H9 (cell line): Measurements from ENCODE around the gene SHPK. TPM values are rescaled to one million over a fixed set of nuclear protein-coding genes. Genes with fewer than 3 reads are reported as not detected.
A peak's percentile ranks its signal among the peaks of the same experiment; 100 is the strongest.

Experiments
- DNase-seq: peaks from one replicate; pipeline ENCODE4 v3.0.0-alpha.2; 2017
- H2AFZ ChIP-seq: one replicate; pipeline ENCODE4 v1.6.1; 2013; ENCODE audit warnings: mild to moderate bottlenecking, low read length, control low read depth, moderate library complexity
- H2AK5ac ChIP-seq: 2 replicates; pipeline ENCODE4 v1.6.1; 2013; ENCODE audit warnings: low read length, control low read depth, mixed read lengths; ENCODE audit not compliant: insufficient read length
- H2BK120ac ChIP-seq: one replicate; pipeline ENCODE4 v1.6.1; 2013; ENCODE audit warnings: low read depth, mild to moderate bottlenecking, low read length, control low read depth, inconsistent platforms; ENCODE audit not compliant: poor library complexity, severe bottlenecking
- H2BK12ac ChIP-seq: 2 replicates; pipeline ENCODE4 v1.6.1; 2013; ENCODE audit warnings: low read length, control low read depth, mixed read lengths, low read depth; ENCODE audit not compliant: insufficient read length
- H2BK15ac ChIP-seq: 2 replicates; pipeline ENCODE4 v1.6.1; 2013; ENCODE audit warnings: low read depth, low read length, control low read depth
- H2BK20ac ChIP-seq: one replicate; pipeline ENCODE4 v1.6.1; 2013; ENCODE audit warnings: low read depth, mild to moderate bottlenecking, low read length, control low read depth, inconsistent platforms; ENCODE audit not compliant: poor library complexity, severe bottlenecking
- H2BK5ac ChIP-seq: 2 replicates; pipeline ENCODE4 v1.6.1; 2013; ENCODE audit warnings: low read length, control low read depth, mixed read lengths; ENCODE audit not compliant: insufficient read length
- H3K14ac ChIP-seq: 2 replicates; pipeline ENCODE4 v1.6.1; 2013; ENCODE audit warnings: low read length, control low read depth; ENCODE audit not compliant: insufficient read depth
- H3K18ac ChIP-seq: 2 replicates; pipeline ENCODE4 v1.6.1; 2013; ENCODE audit warnings: low read depth, mild to moderate bottlenecking, mixed read lengths, low read length, control low read depth; ENCODE audit not compliant: insufficient read length
- H3K23ac ChIP-seq: 2 replicates; pipeline ENCODE4 v1.6.1; 2013; ENCODE audit warnings: low read length, control low read depth, mixed read lengths, low read depth; ENCODE audit not compliant: insufficient read length
- H3K23me2 ChIP-seq: 2 replicates; pipeline ENCODE4 v1.6.1; 2013; ENCODE audit warnings: low read depth, mild to moderate bottlenecking, mixed read lengths, low read length, control low read depth; ENCODE audit not compliant: insufficient read length, poor library complexity, severe bottlenecking
- H3K27ac ChIP-seq: 2 replicates; pipeline ENCODE4 v1.5.1; 2013; ENCODE audit warnings: low read length, control low read depth, mixed read lengths, low read depth; ENCODE audit not compliant: insufficient read length
- H3K27me3 ChIP-seq: 2 replicates; pipeline ENCODE4 v1.6.1; 2013; ENCODE audit warnings: low read length, control low read depth, inconsistent platforms; ENCODE audit not compliant: insufficient read depth
- H3K4ac ChIP-seq: 2 replicates; pipeline ENCODE4 v1.6.1; 2013; ENCODE audit warnings: low read depth, mild to moderate bottlenecking, control low read depth, inconsistent platforms, low read length, moderate library complexity
- H3K4me1 ChIP-seq: 2 replicates; pipeline ENCODE4 v1.6.1; 2013; ENCODE audit warnings: low read length, control low read depth, inconsistent platforms; ENCODE audit not compliant: insufficient read depth
- H3K4me2 ChIP-seq: 2 replicates; pipeline ENCODE4 v1.6.1; 2013; ENCODE audit warnings: low read length, control low read depth, mixed read lengths; ENCODE audit not compliant: insufficient read length, insufficient read depth
- H3K56ac ChIP-seq: 2 replicates; pipeline ENCODE4 v1.6.1; 2013; ENCODE audit warnings: low read depth, mild to moderate bottlenecking, mixed read lengths, low read length, control low read depth; ENCODE audit not compliant: insufficient read length
- H3K79me1 ChIP-seq: 2 replicates; pipeline ENCODE4 v1.6.1; 2013; ENCODE audit warnings: low read depth, mild to moderate bottlenecking, moderate library complexity, low read length, control low read depth, inconsistent platforms; ENCODE audit not compliant: insufficient read depth, poor library complexity, severe bottlenecking
- H3K79me2 ChIP-seq: 2 replicates; pipeline ENCODE4 v1.6.1; 2013; ENCODE audit warnings: low read length, control low read depth, inconsistent platforms; ENCODE audit not compliant: insufficient read depth
- H3K9ac ChIP-seq: 2 replicates; pipeline ENCODE4 v1.6.1; 2013; ENCODE audit warnings: low read length, control low read depth, mixed read lengths; ENCODE audit not compliant: insufficient read length; ENCODE audit errors: extremely low read depth
- H3K9me3 ChIP-seq: one replicate; pipeline ENCODE4 v1.6.1; 2013; ENCODE audit warnings: low read depth, low read length, inconsistent platforms; ENCODE audit not compliant: control insufficient read depth
- H3T11ph ChIP-seq: one replicate; pipeline ENCODE4 v1.6.1; 2013; ENCODE audit warnings: mild to moderate bottlenecking, low read length, control low read depth, inconsistent platforms
- H4K20me1 ChIP-seq: one replicate; pipeline ENCODE4 v1.6.1; 2013; ENCODE audit not compliant: control insufficient read depth, insufficient read length, insufficient read depth
- H4K5ac ChIP-seq: 2 replicates; pipeline ENCODE4 v1.6.1; 2013; ENCODE audit warnings: low read depth, mild to moderate bottlenecking, mixed read lengths, low read length, control low read depth; ENCODE audit not compliant: insufficient read length
- H4K8ac ChIP-seq: replicated peaks from 2 replicates; pipeline ENCODE4 v1.6.1; 2013; ENCODE audit warnings: low read length, control low read depth, mixed read lengths, low read depth; ENCODE audit not compliant: insufficient read length
- H4K91ac ChIP-seq: 2 replicates; pipeline ENCODE4 v1.6.1; 2013; ENCODE audit warnings: low read depth, mild to moderate bottlenecking, moderate library complexity, mixed read lengths, low read length, control low read depth; ENCODE audit not compliant: insufficient read length
- H3K27ac Mint-ChIP-seq, 3 experiments: 2 replicates in 2 of 3; 3 replicates in 1 of 3; pipeline ENCODE4 v1.8.0; 2020 to 2021; ENCODE audit warnings: mixed read lengths in 3 of 3, mild to moderate bottlenecking in 1 of 3, moderate library complexity in 1 of 3
- H3K27me3 Mint-ChIP-seq: 2 replicates; pipeline ENCODE4 v1.8.0; 2021; ENCODE audit warnings: low read depth, mild to moderate bottlenecking, moderate library complexity, mixed read lengths
- H3K36me3 Mint-ChIP-seq, 3 experiments: 2 replicates in 2 of 3; 3 replicates in 1 of 3; pipeline ENCODE4 v1.8.0; 2020 to 2021; ENCODE audit warnings: low read depth in 3 of 3, mixed read lengths in 3 of 3; ENCODE audit not compliant: insufficient read depth in 1 of 3
- H3K4me1 Mint-ChIP-seq, 2 experiments: 2 replicates each; pipeline ENCODE4 v1.8.0; 2020; ENCODE audit warnings: mixed read lengths in 2 of 2
- H3K4me3 Mint-ChIP-seq, 2 experiments: 2 replicates in 1 of 2; 3 replicates in 1 of 2; pipeline ENCODE4 v1.8.0; 2020 to 2021; ENCODE audit warnings: mild to moderate bottlenecking in 2 of 2, mixed read lengths in 2 of 2, moderate library complexity in 1 of 2
- H3K9me3 Mint-ChIP-seq, 2 experiments: 2 replicates in 1 of 2; 3 replicates in 1 of 2; pipeline ENCODE4 v1.8.0; 2020; ENCODE audit warnings: mild to moderate bottlenecking in 2 of 2, mixed read lengths in 2 of 2, moderate library complexity in 1 of 2
- WGBS: extraction: QIAGEN DNeasy Blood & Tissue Kit; methylation state at CpG from one replicate; pipeline ENCODE4 v1.1.7; 2013; ENCODE audit warnings: missing lambda C conversion rate, low lambda C conversion rate, mixed read lengths; ENCODE audit not compliant: insufficient read length; ENCODE audit errors: extremely low coverage; 5-methylcytosine and 5-hydroxymethylcytosine counted together
- total RNA-seq: library from RNA; stranded (reverse); gene quantifications from 2 replicates; pipeline ENCODE4 v1.2.1, GENCODE V29; 2021
- TF ChIP-seq, protein P1 (sequence below): fragments of 200-600 bp; sonication (generic); conservative IDR thresholded peaks from 3 replicates; pipeline ENCODE4 v1.8.0; 2021; ENCODE audit warnings: antibody characterized with exemption, mild to moderate bottlenecking

SHPK gene
- total RNA-seq, 1 experiment from 2014 or later = 27.0 TPM

GRCh38 chr17:3682033-3682432, 46.0 kb upstream of the SHPK start:
- Histone ChIP-seq H4K8ac (no peak overlapping the region), H3K14ac (no peak overlapping the region), H3K23me2 (no peaks in the 10 kb centered on the region), H4K20me1 (no peaks in the 10 kb centered on the region), H3K27me3 (no peaks in the 10 kb centered on the region), H3K9ac (no peak overlapping the region), H2BK15ac (no peak overlapping the region), H4K91ac (no peak overlapping the region), H2BK20ac (no peak overlapping the region), H3K4me1 (no peaks in the 10 kb centered on the region), H2BK12ac (no peak overlapping the region), H3K18ac (no peak overlapping the region), H3K4ac (no peak overlapping the region), H3K79me2 (no peaks in the 10 kb centered on the region), H2AK5ac (no peak overlapping the region), H3K56ac (no peak overlapping the region), H3K23ac (no peak overlapping the region), H2BK120ac (no peak overlapping the region), H2BK5ac (no peak overlapping the region), H3K9me3 (no peaks in the 10 kb centered on the region), H2AFZ (no peak overlapping the region), H3K79me1 (no peaks in the 10 kb centered on the region), H3K27ac (no peak overlapping the region), H3K4me2 (no peak overlapping the region), H4K5ac (no peak overlapping the region), H3T11ph (no peak overlapping the region)
- DNase-seq = peak; percentile 28
- H3K27ac Mint-ChIP-seq = no peak overlapping the region; a peak in 1 of 7 replicates
- H3K4me1 Mint-ChIP-seq = peaks cover 7 to 20% of the 10 kb centered on the region in 2 experiments
- H3K27me3 Mint-ChIP-seq = peaks cover 4% of the 10 kb centered on the region; the same call in 1 of the 2 replicates
- H3K9me3 Mint-ChIP-seq = no peaks in the 10 kb centered on the region
- H3K4me3 Mint-ChIP-seq = no peak overlapping the region
- TF ChIP-seq, protein P1, sequence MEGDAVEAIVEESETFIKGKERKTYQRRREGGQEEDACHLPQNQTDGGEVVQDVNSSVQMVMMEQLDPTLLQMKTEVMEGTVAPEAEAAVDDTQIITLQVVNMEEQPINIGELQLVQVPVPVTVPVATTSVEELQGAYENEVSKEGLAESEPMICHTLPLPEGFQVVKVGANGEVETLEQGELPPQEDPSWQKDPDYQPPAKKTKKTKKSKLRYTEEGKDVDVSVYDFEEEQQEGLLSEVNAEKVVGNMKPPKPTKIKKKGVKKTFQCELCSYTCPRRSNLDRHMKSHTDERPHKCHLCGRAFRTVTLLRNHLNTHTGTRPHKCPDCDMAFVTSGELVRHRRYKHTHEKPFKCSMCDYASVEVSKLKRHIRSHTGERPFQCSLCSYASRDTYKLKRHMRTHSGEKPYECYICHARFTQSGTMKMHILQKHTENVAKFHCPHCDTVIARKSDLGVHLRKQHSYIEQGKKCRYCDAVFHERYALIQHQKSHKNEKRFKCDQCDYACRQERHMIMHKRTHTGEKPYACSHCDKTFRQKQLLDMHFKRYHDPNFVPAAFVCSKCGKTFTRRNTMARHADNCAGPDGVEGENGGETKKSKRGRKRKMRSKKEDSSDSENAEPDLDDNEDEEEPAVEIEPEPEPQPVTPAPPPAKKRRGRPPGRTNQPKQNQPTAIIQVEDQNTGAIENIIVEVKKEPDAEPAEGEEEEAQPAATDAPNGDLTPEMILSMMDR = no peak
- no peaks in the 10 kb centered on the region; a peak in 1 of 7 replicates for H3K36me3 Mint-ChIP-seq
- no CpG with 5 or more reads among the region's 12 CpGs for WGBS
